RCC 7860 (cell line): ENCODE results near the gene FAM222A.

Experiments
- DNase-seq: peaks from one replicate; pipeline ENCODE4 v3.0.0-alpha.2; 2015; ENCODE audit warnings: low spot score
- FAIRE-seq: peaks from 2 replicates; lab custom pipeline; 2012; peaks lifted over from hg19 to GRCh38; lab: Jason Lieb, UNC

Gene FAM222A

DNA sequence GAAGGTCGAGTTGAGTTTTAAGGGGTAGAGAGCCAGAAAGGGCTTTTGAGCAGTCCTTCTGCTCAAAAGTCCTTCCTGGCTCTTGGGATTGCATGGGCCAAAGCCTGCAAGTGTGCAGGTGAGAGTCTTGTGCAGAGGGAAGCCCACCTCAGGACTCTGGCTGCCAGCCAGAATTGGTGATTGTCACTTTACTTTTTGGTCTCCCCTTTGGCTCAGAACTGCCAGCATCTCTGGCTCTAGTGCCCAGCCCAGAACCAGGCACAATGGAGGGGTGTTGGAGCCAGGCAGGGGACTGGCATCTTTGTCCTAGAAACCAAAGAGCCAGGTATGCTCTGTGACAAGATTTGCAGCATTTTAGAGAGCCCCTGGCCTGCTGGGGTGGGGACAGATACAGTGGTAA, 23.5 kb downstream of the FAM222A start:
- DNase-seq: no peak
- no peak for FAIRE-seq

DNA sequence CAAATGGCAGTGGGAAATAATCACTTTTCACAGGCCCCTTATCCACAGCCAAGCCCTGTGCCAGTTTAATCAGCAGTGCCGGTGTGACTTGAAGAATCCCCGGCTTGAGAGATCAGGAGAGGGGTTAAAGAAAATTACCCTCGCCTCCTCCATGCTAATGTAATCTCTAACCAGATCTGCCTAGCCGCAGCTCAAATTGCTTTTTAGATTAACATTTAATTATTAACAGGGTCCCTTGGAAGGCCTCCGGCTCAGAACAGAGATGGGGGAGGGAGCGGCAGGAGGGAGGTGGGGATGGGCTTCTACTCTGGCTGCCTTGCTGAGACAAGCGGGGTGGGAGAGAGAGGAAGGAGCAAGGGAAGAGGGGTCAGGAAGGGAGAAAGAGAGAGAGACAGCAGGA, 24.0 kb downstream of the FAM222A start:
- DNase-seq (no peak), FAIRE-seq (peak; percentile 57)

DNA sequence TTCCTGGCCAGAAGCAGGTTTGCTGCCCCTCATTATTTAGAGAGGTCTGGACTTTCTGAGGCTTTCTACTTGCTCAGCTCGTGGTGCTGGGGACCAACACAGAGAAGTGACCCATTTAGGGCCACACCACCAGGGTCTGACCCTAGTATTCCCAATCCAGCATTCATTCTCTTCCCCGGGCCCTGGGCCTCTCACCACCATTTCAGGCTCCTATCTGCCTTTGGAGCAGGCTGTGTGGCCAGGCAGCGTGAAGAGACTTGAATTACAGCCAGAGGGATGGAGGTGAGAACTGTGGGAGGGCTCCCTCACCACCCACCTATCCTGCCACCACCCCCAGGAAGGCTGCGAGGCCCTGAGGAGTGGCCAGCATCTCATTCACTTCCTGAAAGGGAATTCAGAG, 24.6 kb downstream of the FAM222A start:
- DNase-seq: no peak
- no peak for FAIRE-seq

DNA sequence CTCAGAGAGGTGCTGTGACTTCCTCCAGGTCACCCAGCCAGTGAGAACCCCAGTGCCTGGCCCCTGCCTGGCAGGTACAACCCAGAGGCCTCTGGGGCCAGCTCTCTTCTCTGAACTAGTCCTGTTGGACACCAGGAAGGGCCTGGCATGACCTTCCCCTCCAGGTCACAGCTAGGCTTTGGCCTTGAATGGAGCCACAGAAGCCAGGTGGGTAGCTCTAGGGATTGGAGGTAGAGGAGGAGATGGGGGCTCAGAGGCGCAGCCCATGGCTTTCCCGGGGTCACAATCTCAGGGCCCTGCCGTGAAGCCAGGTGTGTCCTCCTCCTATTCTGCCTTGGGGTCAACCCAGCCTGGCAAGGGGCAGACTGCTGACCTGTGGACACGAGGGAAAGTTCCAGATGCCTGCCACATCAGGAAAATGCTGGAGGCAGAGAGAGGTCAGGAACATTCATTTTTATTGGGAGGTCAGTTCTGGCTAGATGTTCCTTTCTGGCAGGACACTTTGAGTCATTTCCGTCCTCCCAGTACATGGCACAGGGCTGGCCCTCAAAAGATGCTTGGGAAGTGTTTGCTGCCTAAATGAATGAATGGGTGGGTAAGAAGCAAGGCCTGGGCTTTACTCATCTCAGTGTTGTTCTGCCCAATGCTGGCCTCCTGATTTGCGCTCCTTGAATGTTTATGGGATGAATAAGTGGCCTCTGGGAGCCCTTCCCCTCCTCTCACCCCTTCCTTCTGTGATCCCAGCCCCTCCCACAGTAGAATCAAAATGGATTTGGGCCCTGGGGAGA, 25.4 kb downstream of the FAM222A start:
- FAIRE-seq (no peak), DNase-seq (no peak)

DNA sequence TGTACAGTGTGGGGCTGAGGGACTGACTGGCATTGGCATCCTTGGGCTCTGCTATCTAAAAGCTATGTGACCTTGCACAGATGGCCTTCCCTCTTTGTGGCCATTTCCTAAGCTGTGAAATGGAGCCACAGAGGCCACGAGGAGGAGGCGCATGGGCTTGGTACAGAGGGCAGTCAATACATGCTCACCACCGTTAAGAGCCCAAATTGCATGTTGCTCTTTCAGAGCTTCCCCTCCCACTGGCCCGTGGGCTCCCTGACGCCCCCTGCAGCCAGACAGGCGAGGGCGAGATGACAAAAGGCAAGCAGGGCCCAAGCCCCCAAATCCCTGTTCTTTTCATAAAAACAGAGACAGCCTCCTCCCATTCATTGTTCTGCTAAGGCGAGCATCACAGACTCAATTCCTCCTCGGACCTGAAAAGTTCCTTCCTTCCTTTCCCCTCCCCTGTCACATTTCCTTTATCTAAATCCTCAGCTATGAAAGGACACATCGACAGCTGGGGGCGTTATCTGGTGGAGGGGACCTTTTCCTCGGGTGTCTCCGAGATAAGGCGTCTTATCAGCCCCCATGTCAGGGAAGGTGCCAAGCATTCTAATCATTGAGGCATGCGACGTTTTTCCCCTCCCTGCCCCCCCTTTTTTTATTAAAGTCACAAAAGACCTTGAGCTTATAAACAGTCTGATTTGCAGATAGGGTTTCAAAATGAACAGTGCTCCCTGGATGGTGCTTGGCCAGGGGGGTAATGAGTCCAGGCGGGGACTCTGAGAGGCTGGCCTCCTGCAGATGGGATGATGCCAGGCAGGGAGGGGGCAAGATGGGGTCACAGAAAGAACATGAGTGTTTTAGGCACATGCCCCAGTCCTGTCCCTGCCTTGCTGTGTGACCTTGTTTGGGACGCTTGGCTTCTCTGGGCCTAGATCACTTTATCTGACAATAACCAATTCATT, 26.4 kb downstream of the FAM222A start:
- no peak for DNase-seq
- FAIRE-seq: no peak

DNA sequence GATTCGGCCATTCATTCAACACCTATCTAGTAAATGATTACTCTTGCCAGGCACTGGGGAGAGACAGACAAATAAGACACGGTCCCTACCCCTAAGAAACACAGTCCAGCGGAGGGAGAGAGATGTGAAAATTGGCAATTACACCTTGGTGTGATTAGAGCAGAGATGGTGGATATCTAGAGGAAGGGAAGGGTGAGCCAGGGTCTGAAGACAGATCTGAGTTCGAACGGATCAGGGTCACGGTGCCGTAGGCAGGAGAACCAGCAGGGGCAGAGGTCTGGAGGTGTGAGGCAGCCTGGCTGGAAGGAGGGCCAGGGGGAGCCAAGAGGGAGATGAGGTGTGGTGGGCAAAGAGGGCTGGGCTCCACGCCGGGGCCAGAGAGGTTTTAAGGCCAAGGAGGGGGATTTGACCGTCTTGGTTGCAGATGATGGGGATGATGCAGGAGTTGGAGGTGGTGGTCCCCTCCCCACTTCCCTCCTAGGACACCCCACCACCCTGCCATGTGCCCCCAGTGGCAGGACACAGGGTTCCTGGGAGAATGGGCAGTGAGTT, 27.1 kb downstream of the FAM222A start:
- no peak for FAIRE-seq

DNA sequence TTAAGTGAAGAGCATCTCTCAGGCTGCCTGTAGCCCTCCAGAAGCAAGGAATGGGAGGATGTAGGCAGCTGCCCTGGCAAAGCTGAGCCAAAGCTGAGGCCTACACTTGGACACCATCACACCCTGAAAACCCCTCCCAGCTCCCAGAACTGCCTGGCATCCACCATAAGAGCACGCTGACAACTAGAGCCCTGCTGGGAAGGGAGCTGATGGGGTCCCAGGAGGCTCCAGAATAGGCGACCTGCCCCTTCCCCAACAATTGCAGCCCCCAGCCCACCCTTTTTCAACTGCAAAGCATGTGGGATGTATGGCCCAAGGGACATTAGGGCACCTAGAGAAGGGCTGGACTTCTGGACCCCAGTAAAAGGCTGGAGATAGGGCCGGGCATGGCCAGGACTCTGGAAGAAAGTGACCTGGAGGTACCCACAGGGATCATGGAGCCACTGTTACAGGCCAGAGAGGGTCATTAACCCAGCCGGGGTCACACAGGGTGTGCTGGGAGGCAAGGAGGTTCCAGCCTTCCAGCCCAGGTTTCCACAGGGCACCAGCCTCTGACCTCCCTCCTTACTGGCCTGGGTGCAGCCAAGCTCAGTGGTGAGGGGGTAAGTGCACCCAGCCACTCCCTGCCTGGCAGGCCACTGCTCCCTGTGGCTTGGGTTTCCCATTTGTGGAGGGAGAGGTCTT, 27.8 kb downstream of the FAM222A start:
- FAIRE-seq (no peak), DNase-seq (no peak)

More for the DNA sequence above, 27.1 kb downstream of the FAM222A start:
- DNase-seq: no peak

DNA sequence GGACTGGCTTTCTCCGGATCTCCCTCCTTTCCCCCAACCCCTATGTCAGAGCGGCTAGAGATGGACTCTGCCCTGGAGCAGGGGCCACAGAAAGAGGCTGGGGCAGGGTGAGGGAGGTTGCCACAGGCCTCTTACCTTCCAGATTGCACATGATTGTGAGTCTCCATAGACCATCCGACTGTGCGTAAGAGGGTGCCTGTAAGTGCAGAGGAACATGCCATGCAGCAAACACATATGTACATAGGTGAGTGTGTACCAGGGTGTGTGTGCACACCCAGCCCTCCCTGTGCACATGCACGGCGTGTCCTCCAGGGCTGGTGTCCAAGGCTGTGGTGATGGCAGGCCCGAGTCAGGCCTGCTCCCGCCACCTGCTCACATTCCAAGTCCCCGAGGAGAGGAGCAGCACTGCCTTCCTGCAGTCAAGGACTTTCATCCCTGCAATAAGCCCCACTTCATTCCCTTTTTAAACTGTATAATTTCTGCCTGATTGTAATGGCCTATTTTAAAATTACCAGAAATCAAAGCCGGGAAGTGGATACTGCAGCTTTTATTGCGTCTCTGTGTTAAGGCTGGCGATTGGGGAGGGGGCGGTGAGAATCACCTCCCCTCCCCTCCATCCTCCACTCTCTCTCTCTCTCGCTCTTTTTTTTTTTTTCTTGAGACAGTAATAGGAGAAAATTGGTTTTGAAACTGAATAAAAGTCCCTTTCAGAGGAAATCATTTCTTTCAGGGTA, 28.5 kb downstream of the FAM222A start:
- DNase-seq (no peak), FAIRE-seq (no peak)

DNA sequence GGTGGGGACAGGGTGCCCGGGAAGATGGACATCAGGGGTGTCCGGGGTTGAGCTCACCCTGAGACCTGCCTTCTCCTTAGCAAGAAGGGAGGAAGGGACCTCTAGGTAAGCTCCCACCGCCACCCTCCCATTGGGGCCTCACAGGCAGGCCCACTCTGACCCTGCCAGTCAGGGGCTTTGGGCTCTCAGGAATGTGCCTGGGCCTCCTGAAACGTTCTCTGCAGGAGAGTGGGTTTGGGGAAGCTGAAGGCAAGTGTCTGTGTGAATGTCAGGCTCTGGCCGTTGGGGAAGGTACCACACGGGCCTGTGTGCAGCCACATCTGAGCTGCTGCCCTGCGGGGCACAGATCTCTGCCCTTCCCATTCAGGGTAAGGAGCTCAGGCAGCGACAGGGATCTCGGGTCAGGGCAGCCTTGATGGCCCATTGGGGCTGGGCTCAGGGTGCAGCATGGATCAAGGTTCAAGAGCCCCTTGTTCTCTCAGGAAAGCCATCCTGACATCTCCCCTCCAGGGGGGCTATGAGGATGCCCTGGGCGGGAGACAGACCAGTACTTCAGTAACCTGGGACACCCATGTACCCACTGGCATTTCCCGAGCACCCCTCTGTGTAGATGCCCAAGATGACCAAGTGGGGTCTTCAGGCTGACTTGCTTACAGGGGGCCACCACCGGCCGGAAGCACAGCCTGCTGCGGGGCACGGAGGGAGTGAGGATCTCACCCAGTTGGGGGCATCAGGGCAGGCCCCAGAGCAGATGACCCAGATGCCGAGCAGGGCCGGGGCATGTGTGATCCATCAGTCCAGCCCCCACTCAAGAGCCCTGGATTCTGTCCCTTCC, 29.7 kb downstream of the FAM222A start:
- DNase-seq: no peak
- no peak for FAIRE-seq

DNA sequence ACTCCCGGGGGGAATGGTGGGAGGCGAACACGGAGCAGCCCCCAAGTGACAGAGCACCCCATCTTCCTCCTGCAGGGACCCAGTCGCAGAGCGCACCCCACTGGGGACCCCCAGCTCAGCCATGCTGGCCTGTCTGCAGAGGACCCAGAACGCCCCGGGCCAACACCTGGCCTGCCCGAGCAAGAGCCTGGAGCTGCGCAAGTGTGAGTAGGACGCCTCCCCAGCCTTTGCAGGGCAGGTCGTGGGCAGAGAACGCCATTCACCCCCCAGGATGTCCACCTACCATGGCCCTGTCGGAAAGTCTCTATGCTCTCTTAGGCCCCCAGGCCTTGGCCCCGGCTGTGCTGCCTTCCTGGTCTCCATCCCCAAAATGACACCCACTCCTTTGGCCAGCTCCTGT, 30.4 kb downstream of the FAM222A start:
- DNase-seq: no peak
- FAIRE-seq: no peak

DNA sequence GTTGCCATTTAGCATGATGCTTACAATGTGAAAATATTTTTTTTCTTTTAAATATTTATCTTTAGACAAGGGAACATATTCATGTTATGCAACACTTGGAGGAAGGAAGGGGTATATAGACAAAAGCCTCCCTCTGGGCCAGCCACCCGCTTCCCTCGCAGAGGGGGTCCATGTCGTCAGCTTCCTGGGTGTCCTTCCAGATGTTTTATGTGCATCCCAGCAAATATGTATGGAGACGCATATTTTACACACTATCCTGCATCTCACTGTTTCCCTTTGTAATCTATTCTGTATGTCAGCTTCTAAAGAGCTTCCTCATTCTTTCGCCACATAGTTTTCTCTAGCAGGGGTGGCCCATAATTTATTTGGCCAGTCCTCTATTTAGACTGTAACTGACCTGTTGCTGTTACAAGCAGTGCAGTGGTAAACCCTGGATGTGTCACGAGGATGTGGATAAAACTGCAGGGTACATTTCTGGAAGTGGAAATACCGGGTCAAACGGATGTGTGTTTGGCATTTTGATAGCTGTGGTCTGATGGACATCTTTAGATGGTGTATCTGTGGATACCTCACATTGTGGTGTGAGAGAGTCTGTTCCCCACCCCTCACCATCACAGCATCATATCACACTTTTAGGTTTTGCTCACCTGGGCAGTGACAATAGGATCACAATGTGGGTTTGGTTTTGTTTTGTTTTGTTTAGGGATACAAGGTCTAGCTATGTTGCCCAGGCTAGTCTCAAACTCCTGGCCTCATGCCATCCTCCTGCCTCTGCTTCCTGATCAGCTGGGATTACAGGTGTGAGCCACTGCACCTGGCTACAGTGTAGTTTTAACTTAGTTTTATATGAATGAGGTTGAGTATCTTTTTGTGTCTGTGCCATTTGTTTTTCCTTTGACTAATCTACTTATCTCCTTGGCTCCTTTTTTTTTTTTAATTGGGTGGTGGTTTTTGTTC, 31.6 kb downstream of the FAM222A start:
- no peak for FAIRE-seq
- no peak for DNase-seq

DNA sequence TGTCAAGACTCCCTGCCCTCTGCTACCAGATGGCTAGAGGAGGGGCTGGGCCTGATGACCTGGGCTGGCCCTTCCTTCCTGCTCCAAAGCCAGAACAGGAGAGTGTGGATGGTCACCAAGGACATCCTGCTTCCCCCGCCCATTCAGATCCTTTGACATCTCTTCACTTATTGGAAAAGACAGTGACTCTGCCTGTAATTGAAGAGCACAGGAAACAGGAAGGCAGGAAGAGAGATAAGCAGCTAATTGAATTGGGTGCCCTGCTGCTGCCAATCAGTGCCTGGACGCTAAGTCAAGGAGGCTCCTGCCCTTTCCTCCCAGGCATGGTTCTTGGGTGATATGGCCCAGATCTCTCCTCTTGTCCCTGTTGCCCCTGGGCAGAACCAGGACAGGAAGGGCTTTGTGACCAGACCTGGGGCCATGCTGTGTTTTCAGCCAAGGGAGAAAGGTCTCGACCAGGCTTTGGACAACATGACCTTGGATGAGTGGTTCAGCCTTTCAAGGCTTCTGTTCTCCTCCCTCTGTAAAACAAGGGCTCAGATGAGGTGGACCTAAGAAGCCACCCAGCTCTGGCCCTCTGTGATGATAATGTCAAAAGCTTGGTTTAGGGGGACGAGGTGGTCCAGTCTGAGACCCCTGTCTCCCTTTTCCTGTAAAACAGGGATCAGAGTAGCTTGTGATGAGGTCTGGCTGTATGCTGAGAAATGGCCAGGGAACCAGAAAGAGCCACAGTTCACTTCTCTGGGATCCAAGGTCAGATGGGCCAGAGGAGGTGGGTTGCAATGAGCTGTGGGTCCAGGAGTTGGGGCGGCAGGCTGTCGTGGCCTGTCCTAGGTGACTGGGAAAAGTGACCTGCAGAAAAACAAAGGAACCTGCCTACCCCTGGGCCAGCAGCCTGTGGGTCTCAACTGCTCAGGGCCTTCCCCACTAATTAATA, 38.8 kb downstream of the FAM222A start:
- FAIRE-seq (no peak), DNase-seq (no peak)

DNA sequence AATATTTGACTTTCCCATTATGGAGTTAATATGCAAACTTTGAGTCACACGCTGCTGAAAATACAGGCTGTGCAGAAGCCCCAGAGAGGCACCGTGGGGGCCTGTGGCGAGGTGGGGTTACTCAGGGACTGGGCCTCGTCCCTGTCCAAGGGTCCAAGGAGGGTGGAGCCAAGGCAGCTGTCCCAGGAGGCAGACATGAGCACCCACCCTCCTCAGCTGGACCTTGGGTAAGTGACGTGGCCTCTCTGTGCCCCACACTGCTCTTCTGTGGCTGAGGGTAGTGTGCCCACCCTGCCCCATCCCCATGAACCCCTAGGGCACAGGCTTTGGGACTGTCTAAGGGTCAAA, 39.4 kb downstream of the FAM222A start:
- DNase-seq: no peak
- no peak for FAIRE-seq

DNA sequence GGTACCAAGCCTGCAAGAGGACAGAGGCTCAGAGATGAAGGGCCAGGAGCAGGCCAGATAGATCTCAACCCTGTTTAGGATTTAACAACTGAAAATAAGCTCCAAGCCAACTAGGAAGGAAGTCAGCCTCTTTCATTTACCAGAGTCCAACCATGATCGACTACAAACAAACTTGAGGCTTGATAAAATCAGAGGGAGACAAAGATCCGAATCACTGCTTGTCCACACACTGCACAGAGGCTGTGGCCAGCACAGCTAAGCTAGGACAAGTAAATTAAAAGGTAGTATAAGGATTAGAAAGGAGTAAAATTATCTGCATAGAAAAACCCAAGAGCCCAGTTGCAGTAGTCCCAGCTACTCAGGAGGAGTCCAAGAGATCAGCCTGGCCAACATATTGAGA, 40.3 kb downstream of the FAM222A start:
- FAIRE-seq: no peak

DNA sequence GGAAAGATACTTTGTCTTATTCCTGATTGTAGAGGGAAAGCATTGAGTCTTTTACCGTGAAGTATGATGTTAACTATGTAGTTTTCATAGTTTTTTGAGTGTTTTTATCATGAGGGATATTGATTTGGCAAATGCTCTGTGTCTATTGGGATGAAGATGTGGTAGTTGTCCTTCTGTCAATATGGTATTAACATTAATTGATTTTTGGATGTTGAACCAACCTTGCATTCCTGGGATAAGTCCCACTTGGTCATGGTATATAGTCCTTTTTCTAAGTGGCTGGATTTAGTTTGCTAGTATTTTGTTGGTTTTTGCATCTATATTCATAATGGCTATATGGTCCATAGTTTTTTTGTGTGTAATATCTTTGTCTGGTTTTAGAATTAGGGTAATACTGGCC, 42.8 kb downstream of the FAM222A start:
- FAIRE-seq: no peak

More for the DNA sequence above, 40.3 kb downstream of the FAM222A start:
- DNase-seq: no peak

DNA sequence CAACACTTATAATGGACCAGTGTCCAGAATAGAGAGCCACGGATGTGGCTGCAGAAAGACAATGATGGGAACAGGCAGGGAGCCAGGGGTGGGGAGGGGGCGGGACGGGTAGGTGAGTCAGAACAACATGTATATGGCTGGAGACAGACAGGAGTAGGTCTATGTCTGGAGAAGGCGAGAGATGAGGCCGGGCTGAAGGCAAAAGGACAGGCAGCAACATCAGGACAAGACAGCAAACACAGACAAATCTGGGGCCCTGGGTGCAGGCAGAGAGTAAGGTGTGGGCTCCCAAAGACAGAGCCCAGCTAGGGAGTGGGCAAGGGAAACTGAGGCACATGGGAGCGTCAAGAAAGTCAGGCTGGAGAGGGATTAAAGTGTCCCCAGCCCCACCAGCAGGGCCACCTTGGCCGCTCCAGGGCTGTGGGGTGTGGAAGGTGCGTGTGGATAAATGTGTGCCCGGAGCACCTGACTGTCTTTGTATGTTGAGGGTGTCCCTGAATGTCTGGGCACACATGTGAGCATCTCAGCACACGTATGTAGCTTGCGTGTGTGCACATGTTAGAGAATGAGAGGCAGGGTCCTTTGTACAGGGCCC, 44.1 kb downstream of the FAM222A start:
- FAIRE-seq: no peak
- no peak for DNase-seq

More for the DNA sequence above, 42.8 kb downstream of the FAM222A start:
- DNase-seq: no peak
